Jurkat, Clone E6-1 (cell line): ENCODE measurements around the gene SLC18A3.

ENCODE experiments used
- DNase-seq: peaks from one replicate; pipeline ENCODE4 v3.0.0-alpha.2; 2011; ENCODE audit warnings: low read depth, low spot score
- H3K4me3 ChIP-seq: 2 replicates; pipeline ENCODE4 v1.5.1; 2011; ENCODE audit warnings: mild to moderate bottlenecking, low read length, control low read depth, moderate library complexity

The SLC18A3 gene

DNA sequence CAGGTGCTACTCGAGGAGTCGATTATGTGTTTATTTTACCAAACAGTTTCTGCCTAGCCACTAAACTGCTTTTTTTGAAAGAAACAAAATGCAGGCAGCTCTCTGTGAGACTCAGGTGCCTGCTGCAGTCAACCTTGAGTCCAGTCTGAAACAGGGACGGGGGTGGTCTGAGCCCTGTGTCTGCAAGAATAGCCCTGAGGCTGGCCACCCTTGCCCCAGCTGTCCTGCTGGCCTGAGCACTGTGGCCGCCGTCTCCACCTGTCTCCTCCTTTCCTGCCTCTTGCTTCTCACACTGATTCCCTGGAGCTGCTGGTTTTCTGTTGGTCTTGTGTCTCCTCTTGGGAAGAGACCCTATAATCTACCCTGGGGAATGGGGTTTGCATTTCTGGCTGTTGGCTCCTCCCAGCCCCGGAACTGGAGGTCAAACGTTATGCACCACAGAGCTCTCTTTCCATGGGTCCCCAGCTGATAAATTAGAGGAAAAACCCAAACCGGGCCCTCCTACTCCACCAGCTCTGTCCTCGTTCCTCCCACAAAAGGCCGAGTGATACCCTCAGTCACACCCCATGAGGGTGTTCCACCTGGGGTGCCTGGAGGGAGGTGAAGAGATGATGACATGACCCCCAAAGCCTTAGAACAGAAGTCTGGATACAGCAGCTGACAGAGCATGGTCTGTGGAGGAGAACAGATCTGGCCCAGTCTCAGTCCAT is 15.0 kb upstream of the SLC18A3 start:
- no peak for DNase-seq
- no peak overlapping the region for H3K4me3 ChIP-seq

DNA sequence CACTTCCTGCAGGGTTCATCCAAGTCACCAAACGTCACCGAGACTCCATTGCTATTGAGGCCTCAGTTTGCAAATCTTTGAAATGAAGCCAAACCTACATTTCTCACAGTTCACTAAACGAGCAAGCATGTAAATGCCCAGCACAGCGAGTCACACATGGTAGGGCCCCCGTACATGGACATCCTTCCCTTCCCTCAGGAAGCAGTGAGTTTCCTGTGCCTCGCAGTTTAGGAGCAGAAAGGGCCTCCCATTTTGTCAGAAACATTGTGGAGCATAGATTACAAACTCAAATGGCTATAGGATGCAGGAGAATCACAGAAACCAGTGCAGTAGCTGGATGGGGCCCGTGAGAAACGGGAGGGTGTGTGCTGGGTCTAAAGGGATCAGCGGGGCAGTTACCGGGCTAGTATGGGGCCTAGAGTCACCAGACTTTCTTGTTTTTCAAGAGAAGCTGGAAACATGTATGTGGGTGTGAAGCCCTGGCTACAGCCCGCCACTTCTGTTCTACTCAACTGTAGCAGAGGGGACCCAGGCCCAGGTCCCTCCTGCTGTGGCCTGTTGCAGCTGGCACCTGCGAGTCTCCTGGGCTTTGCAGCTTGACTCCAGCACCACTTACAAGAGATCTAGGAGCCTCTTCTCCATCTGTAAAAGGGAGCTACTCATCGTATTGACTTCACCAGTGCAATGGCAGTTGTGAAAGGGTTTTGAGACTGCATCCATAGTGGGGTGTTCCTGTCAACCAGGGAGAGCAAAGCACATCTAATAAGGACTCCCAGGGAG is 14.2 kb upstream of the SLC18A3 start:
- no peak overlapping the region for H3K4me3 ChIP-seq
- DNase-seq, result no peak

DNA sequence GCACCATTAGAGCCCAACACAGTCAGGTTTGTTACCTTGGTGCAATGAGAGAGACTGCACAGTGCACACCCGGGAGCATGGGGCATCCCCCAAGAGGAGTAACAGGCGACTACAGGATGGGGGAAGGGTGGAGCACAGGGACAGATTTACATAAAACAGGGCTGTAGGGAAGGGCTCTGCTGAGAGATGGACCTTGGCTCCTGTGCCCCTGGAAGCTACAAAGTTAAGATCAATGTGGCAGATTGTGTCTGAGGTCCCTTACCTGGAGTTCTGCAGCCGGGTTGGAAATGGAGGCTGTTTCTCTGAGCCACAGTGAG is 13.7 kb upstream of the SLC18A3 start:
- no peak overlapping the region for H3K4me3 ChIP-seq
- no peak for DNase-seq

DNA sequence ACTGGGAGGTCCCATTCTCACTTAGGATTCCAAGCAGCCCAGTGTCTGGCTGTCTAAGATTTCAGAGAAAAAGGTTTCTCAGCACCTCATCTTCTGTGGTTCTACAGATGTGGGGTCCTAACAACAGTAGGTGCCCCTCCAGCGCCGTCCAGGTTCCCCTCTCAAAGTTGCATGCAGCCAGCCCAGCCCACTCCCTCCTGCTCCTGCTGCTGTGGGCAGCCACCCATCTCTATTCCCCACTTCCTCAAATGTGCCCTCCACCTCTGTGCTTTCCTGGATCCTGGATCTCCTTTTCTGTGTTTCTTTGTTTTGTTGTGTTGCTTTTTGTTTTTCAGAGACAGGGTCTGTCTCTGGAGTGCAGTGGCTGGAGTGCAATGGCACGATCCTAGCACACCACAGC is 13.3 kb upstream of the SLC18A3 start:
- no peak for DNase-seq
- H3K4me3 ChIP-seq, result no peak overlapping the region

GRCh38 chr10:49597426-49598163 is 12.5 kb upstream of the SLC18A3 start:
- DNase-seq, result no peak
- no peak overlapping the region for H3K4me3 ChIP-seq

- H3K4me3 ChIP-seq, result no peak overlapping the region
- DNase-seq, result no peak
Measured at GRCh38 chr10:49598164-49598856, 11.8 kb upstream of the SLC18A3 start.

- no peak for DNase-seq
- no peak overlapping the region for H3K4me3 ChIP-seq
Measured at GRCh38 chr10:49598986-49599385, 11.1 kb upstream of the SLC18A3 start.

DNA sequence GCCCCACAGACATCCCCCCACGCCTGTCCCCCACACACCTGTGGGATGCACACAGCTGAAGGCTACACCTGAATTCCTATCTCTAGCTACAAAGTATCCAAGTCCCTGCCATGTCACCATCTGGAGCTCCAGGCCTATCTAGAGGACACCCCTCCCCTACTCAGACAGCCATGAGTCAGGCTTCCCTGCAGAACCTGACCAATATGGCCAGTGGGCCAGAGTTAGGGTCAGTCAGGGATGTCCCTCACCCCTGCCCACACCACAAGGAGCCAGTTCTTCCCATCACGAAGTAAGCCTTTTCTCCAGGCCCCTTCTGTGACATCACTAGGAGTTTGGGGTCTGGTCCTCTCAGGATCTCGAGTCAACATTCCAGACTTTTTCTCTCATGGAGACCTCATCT is 10.6 kb upstream of the SLC18A3 start:
- no peak for DNase-seq
- no peak overlapping the region for H3K4me3 ChIP-seq

GRCh38 chr10:49600046-49600445 is 10.1 kb upstream of the SLC18A3 start:
- no peak overlapping the region for H3K4me3 ChIP-seq
- no peak for DNase-seq

GRCh38 chr10:49600781-49601400 is 9.2 kb upstream of the SLC18A3 start:
- no peak for DNase-seq
- H3K4me3 ChIP-seq, result no peak overlapping the region

- no peak for DNase-seq
- no peak overlapping the region for H3K4me3 ChIP-seq
Measured at GRCh38 chr10:49601857-49602256, 8.3 kb upstream of the SLC18A3 start.

GRCh38 chr10:49602380-49603023 is 7.6 kb upstream of the SLC18A3 start:
- DNase-seq, result no peak
- no peak overlapping the region for H3K4me3 ChIP-seq

- DNase-seq, result no peak
- no peak overlapping the region for H3K4me3 ChIP-seq
Measured at GRCh38 chr10:49605216-49605938, 4.7 kb upstream of the SLC18A3 start.

GRCh38 chr10:49605939-49606509 is 4.1 kb upstream of the SLC18A3 start:
- DNase-seq, result no peak
- H3K4me3 ChIP-seq, result no peak overlapping the region

- peak; percentile 75 for DNase-seq
- 0 out of 2 replicates have a peak overlapping the region, but pooled peaks have one; percentile 15 for H3K4me3 ChIP-seq
Measured at GRCh38 chr10:49606981-49607535, 3.1 kb upstream of the SLC18A3 start.

DNA sequence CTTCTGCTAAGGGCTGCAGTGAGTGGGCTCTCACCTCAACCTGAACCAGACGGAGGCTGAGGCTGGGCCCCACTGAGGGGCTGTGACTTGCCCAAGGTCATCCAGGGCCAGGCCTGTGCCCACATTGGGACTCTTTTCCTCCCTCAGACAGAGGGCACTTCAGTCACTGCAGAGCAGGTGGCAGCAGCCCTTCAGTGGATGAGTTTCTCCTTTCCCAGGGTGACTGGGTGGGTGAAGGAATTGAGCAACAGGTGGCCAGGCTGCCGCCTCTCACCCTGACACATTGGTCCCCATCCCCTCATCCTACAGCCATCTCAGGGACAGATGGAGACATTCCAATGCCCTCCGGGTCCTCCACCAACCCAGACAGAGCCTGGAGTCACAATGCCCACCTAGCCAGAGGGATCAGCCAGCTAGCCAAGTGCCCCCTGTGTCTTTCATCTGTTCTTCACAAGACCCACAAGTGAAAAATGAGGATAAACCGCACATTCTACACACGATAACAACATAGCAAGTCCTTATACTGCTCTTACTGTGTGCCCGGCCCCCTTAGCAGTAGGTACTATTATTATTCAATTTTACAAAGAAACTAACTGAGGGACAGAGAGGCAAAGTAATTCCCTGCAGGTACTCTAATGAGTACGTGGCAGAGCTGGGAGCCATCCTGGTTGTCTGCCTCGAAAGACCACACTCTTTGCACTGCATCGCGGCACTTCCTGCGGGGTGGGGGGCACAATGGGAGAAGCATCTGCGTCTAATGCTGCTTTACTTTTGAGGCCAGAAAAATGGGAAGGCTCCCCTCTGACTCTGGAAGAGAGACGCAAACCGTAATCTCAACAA is 1.7 kb upstream of the SLC18A3 start:
- H3K4me3 ChIP-seq, result no peak overlapping the region
- DNase-seq, result no peak

DNA sequence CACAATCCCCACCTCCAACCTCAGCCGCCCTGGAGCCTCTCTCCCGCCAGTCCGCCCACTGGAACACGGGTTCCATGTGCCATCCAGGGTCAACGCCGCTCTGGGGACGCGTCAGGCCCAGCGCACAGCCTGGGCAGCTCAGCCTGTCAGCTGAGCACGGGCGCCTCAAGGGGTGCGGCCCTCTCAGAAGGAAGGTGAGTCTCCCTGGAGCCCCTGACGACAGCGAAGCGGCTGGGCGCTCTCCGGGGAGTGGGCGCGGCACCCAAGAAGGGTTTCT is 1.2 kb upstream of the SLC18A3 start:
- no peak overlapping the region for H3K4me3 ChIP-seq

More for the DNA sequence above, 1.2 kb upstream of the SLC18A3 start:
- no peak for DNase-seq
